ENCODE measurements around the gene NCOA4. TPM values are rescaled to one million over a fixed set of nuclear protein-coding genes. Genes with fewer than 3 reads are reported as not detected.

NCOA4 gene
- total RNA-seq, 6 experiments from 2014 or later = 130 to 224 (median 201) TPM

GRCh38 chr10:46037107-46037825 is 6.8 kb upstream of the NCOA4 start:
- no peak for TF ChIP-seq POLR2A (IDR thresholded peaks at IDR 0.05)
- no peak for TF ChIP-seq CTCF (IDR thresholded peaks at IDR 0.05)
- WGBS (ENCODE audit: insufficient coverage, low coverage, low lambda C conversion rate, missing lambda C conversion rate) = 86% methylated on average over 6 of the region's 8 CpGs
- ATAC-seq (no peak), DNase-seq (no peak)
- Histone ChIP-seq H3K4me1 (peaks cover 0 to 39% (median 19%) of the 10 kb centered on the region in 4 donors), H3K36me3 (no peaks in the 10 kb centered on the region), H3K27me3 (no peaks in the 10 kb centered on the region), H3K9me3 (no peaks in the 10 kb centered on the region), H3K27ac (no peak overlapping the region), H3K4me3 (no peak overlapping the region)
- intact Hi-C loops (cut with DNase I) = no loop called here

- Histone ChIP-seq H3K27ac (peak overlapping the region in 1 of 3 donors; percentile 95), H3K9me3 (no peaks in the 10 kb centered on the region), H3K4me3 (no peak overlapping the region), H3K27me3 (no peaks in the 10 kb centered on the region), H3K36me3 (no peaks in the 10 kb centered on the region), H3K4me1 (peaks cover 0 to 49% (median 20%) of the 10 kb centered on the region in 4 donors)
- intact Hi-C loops (cut with DNase I) = no loop called here
- TF ChIP-seq CTCF (IDR thresholded peaks at IDR 0.05) (peak in 1 of 4 donors; percentile 31), POLR2A (IDR thresholded peaks at IDR 0.05) (no peak)
- WGBS (ENCODE audit: insufficient coverage, low coverage, low lambda C conversion rate, missing lambda C conversion rate) = 11% methylated on average over 5 of the region's 8 CpGs
- DNase-seq (peak in 2 of 3 donors; percentile 30 to 56), ATAC-seq (peak; percentile 6 to 33 (median 24))
These were observed 5.8 kb upstream of the NCOA4 start for GRCh38 chr10:46035923-46036849.

- no peaks in the 10 kb centered on the region for H3K36me3 ChIP-seq
- peaks cover 0 to 62% (median 22%) of the 10 kb centered on the region in 4 donors for H3K4me1 ChIP-seq
- peak in 2 of 4 donors; percentile 1 to 24 for ATAC-seq
- intact Hi-C loops (cut with DNase I) = no loop called here
- H3K9me3 ChIP-seq = no peaks in the 10 kb centered on the region
- H3K27ac ChIP-seq = peak overlapping the region; percentile 92 to 96 (median 95)
- peak in 1 of 3 donors; percentile 51 for DNase-seq
- TF ChIP-seq CTCF (IDR thresholded peaks at IDR 0.05) (no peak), POLR2A (IDR thresholded peaks at IDR 0.05) (no peak)
- no peaks in the 10 kb centered on the region for H3K27me3 ChIP-seq
- H3K4me3 ChIP-seq = no peak overlapping the region
These were observed 3.2 kb upstream of the NCOA4 start for GRCh38 chr10:46033602-46034011.

- TF ChIP-seq CTCF (IDR thresholded peaks at IDR 0.05) (peak in 1 of 4 donors; percentile 14), POLR2A (IDR thresholded peaks at IDR 0.05) (peak; percentile 70)
- DNase-seq (peak in 2 of 3 donors; percentile 44 to 74), ATAC-seq (peak; percentile 47 to 69 (median 59))
- WGBS (ENCODE audit: insufficient coverage, low coverage, low lambda C conversion rate, missing lambda C conversion rate) = 22% methylated on average over 6 of the region's 6 CpGs
- Histone ChIP-seq H3K4me3 (peak overlapping the region in 2 of 3 donors; percentile 83 to 93), H3K9me3 (no peaks in the 10 kb centered on the region), H3K27me3 (no peaks in the 10 kb centered on the region), H3K4me1 (peaks cover 0 to 78% (median 30%) of the 10 kb centered on the region in 4 donors), H3K36me3 (no peaks in the 10 kb centered on the region), H3K27ac (peak overlapping the region; percentile 92 to 96 (median 95))
- intact Hi-C loops (cut with DNase I) = no loop called here
These were observed 1.5 kb upstream of the NCOA4 start for GRCh38 chr10:46031648-46032532.

Data from right lobe of liver (tissue), 6 donors.